AG10803 (cell line): ENCODE data around the gene ADD3.

Experiments used
- DNase-seq: peaks from one replicate; pipeline ENCODE4 v3.0.0; 2010; ENCODE audit warnings: low read depth
- H3K4me3 ChIP-seq: 2 replicates; pipeline ENCODE4 v1.5.1; 2011; ENCODE audit warnings: mild to moderate bottlenecking, low read length, control low read depth
- TF ChIP-seq, protein P1 (sequence below): conservative IDR thresholded peaks from 2 replicates; pipeline ENCODE4 v1.5.1; 2011; ENCODE audit warnings: mild to moderate bottlenecking, low read length, control low read depth, inconsistent platforms

The ADD3 gene

DNA sequence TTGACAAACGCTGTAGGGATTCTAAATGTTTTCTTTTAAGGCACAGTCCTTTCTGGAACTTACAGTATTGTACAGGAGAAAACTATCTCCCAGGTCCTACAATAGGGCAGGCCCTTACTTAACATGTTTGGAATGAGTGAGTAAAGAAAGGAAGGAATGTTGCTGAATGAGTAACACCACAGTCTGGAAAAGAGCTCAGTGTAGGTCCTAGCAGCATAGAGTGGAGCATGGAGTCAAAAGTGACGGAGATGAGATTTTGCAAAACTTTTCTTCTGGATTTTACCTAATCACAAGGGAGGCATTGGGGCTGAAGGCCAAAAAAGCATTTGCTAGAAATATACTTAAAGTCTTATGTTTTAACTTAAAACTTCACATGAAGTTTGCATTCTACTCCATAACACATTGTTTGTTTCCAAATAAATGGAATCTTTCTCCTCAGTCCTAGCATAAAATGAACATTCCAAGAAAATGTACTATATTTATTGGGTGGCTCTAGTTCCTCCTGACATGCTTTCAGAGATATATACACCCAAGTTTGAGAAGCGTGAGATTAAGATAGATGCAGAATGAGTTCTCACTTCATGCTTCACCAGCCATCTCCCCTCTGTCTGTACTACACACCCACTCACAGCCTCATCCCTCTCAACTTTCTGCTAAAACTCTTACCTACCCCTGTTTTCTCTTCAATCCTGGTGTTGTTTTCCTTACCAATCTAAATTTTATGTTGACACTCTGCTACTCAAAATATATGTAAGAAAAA is 20.2 kb upstream of the ADD3 start:
- TF ChIP-seq, protein P1, sequence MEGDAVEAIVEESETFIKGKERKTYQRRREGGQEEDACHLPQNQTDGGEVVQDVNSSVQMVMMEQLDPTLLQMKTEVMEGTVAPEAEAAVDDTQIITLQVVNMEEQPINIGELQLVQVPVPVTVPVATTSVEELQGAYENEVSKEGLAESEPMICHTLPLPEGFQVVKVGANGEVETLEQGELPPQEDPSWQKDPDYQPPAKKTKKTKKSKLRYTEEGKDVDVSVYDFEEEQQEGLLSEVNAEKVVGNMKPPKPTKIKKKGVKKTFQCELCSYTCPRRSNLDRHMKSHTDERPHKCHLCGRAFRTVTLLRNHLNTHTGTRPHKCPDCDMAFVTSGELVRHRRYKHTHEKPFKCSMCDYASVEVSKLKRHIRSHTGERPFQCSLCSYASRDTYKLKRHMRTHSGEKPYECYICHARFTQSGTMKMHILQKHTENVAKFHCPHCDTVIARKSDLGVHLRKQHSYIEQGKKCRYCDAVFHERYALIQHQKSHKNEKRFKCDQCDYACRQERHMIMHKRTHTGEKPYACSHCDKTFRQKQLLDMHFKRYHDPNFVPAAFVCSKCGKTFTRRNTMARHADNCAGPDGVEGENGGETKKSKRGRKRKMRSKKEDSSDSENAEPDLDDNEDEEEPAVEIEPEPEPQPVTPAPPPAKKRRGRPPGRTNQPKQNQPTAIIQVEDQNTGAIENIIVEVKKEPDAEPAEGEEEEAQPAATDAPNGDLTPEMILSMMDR, result no peak
- peak; percentile 85 for DNase-seq
- H3K4me3 ChIP-seq, result no peak overlapping the region

DNA sequence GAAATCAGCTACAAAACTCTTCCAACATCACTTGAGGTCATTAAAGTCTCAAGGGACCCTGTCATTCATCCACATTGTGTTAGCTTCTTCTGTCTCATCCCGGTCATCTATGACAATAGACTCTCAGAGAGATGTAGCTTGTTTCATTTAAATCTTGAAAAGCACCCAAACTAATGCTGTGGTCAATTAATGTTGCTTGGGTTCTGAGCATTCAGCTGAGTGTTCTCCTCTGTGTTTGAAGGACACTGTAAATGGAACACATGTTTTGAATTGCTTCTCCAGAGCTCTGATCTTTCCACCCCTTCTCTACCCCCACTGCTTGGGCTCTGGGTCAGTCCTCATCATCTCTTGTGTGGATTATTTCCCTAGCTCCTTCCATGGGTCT is 19.6 kb upstream of the ADD3 start:
- no peak overlapping the region for H3K4me3 ChIP-seq
- peak; percentile 74 for DNase-seq
- TF ChIP-seq, protein P1, result no peak

DNA sequence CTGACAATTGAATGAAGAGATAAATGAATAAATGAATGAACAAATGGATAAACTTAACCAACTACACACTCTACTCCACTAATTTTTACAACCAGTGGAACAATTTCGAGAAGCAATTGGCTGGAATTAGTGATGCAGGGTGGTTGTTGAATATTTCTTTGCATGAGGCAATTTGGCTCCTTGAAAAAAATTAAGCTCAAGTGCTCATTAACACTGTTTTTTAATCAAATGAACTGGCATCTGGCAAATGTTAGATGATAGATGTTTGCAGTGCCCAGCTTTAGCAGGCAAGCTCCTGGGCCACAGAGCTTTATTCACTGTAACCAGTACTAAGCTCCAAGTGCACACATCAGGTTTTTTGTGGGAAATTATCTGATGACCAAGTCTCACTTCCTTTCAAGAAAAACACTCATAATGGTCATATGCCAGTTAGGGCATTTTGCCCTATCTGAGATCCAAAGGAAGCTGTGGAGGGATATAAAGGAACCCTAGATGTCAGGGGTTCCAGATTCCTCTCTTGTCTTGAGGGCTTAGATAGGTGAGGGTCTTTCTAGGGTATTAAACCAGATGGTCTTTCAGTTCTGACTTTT is 16.4 kb upstream of the ADD3 start:
- no peak overlapping the region for H3K4me3 ChIP-seq
- TF ChIP-seq, protein P1, result no peak
- DNase-seq, result no peak

DNA sequence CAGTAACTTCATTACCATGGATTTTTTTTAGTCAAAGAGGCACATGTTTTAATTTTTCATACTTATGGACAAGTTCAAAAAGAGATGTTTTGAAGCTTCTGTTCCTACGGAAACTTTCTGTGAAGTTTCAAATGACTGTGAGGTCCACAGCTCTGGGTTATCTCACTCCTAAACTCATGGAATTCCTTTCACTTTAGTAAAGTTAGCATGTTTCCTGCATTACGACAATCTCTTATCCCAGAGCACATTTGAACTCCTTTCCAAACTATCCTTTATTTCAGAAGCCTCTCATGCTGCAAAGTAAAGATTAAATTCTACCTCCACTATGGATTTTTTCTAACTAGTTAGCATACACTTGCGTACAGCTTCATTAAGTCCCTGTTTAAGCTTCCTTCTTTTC is 15.3 kb upstream of the ADD3 start:
- DNase-seq, result peak; percentile 62
- no peak overlapping the region for H3K4me3 ChIP-seq
- TF ChIP-seq, protein P1, result no peak

DNA sequence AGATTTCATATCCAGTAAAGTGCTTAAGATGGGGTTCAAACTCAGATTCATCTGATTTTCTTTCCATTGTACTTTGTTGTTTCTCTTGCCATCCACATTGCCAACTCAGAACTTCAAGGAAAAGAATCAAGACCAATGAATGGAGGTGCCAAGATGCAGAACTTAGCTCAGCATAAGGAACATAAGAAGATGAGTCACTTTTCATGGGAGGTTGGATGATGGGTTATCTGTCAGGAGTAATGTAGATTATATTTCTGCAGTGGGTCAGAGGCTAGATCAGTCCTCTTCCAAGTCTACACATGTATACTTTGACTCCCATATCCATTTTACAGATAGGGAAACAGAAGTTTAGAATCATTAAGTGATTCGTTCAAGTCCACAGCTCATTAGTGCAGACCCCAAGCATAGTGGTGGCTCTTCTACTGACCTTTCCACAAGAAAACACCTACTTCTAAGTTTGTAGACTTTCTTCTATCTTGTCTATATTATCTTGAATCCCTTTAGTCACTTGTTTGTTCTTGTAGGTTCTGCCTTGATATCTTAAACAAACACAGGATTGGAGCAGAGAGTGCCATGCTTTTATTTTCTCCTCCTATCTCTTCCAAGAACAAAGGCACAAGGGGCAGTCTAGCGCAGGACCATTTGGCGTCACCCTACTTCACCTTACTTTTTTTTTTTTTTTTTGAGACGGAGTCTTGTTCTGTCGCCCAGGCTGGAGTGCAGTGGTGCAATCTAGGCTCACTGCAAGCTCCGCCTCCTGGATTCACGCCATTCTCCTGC is 14.0 kb upstream of the ADD3 start:
- no peak overlapping the region for H3K4me3 ChIP-seq
- DNase-seq, result no peak
- TF ChIP-seq, protein P1, result no peak

DNA sequence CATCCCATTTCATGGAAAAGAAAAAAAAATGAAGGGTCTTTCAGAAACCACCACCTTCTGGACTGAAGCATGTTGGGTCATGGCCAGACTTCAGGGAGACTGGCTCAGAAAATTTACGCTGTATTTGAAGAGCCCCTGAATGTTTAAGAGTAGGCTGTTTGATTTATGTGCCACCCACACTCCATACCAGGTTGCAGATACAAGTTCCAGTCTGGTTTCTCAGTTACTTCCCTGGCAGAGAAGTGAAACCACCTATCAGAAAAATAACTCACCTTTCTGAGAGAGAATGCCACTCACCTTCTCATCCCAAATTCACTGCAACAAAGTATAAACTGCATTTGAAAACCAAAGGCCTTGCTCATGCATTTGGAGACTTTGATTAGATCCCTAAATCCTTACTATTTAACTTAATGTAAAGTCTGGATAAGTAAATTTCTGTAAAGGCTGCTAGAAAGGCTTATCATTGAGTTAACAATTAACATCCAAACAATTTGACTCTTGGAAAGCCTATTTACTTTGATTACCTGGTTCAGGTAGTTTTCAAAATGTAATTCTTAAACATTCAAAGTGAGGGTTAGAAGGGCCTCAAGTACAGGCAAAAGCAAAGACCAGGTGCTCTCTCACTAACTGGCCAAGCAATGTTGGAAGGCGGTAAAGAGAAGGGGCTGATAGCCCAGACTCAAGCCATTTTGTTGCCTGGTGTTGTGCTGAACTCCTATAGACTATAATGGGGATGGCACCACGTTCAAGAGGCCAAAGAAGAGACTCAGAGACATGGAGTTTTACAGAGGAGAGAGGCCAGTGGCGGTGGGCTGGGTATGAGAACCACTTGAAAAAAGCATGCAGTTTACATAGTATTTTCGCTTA is 12.8 kb upstream of the ADD3 start:
- no peak for DNase-seq
- H3K4me3 ChIP-seq, result no peak overlapping the region
- TF ChIP-seq, protein P1, result no peak
